Measurements from ENCODE around the gene MAGT1.
"Not testable (repeated sequence)": the region's sequence is repeated elsewhere in the genome, so short reads cannot be mapped to it uniquely, and the experiment has no call there.

The MAGT1 gene

DNA sequence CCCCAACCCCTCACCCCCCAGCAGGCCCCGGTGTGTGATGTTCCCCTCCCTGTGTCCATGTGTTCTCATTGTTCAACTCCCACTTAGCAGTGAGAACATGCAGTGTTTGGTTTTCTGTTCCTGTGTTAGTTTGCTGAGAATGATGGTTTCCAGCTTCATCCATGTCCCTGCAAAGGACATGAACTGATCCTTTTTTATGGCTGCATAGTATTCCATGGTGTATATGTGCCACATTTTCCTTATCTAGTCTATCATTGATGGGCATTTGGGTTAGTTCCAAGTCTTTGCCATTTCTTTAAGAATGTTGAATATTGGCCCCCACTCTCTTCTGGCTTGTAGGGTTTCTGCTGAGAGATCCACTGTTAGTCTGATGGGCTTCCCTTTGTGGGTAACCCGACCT lies 73.2 kb downstream of the MAGT1 start:
- not testable (repeated sequence) for DNase-seq

DNA sequence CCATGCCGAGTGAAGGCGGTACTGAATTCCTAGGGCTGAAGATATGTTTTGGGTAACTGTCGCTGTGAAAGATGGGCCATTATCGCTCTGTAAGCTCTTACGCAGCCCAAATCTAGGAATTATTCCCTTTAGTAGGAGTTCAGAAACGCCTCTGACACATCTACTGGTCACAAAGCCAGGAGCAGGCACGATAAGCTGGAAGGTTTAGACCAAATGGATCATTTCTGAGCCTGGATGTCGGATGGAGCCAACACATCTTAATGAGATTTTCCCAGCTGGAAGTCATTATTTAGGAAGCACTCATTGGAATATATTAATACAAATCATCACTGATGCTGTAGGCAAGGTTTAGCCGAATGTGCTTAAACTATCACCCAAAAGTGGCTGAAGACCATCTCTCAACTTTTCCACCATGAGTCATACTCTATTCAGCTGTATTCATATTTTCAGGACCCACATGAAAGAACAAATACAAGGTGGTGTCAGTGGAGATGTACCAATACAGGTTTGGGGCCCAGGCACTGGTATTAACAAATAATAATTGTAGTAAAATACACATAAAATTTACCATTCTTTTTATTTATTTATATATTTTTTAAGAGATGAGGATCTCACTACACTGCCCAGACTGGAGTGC lies 75.0 kb downstream of the MAGT1 start:
- no peak for DNase-seq

DNA sequence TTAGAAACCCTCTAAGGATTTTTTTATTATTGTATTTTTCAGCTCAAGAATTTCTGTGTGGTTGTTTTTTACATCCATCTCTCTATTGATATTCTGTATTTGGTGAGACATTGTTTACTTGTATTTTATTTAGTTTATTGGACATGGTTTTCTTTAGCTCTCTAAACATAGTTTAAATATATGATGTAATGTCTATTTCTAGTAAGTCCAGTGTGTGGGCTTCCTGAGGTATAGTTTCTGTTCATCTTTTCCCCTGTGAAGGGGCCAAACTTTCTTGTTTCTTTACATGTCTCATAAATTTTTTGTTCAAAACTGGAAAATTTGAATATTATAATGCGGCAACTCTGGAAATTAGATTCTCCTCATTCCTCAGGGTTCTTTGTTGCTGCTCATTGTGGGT lies 81.0 kb downstream of the MAGT1 start:
- DNase-seq: no peak

DNA sequence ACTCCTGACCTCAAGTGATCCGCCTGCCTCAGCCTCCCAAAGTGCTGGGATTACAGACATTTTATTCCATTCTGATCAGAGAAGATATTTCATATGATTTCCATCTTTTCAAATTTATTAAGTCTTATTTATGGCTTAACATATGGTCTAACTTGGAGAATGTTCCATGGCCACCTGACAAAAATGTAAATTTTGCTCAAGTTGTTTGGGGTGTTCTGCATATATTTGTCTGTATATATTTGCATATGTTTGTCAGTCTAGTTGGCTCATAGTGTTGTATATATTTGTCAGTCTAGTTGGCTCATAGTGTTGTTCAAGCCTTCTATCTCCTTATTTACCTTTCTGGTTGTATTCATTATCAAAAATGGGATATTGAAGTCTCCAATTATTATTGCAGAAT lies 93.0 kb downstream of the MAGT1 start:
- DNase-seq: no peak

DNA sequence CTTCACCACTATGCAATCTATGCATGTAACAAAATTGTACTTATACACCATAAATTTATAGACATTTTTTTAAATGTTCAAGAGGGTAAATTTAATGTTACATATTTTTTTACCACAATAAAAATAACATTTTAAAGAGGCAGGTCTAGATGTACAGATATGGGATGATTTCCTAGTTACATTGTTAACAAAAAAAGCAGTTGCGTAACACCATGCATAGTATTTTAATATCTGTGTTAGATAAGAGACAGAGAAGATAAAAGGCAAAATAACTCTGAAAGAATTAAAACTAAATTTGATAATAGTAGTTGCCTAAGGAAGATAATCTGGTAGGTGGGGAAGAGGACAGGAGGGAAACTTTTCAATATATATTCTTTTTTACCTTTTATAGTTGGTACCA lies 100.1 kb downstream of the MAGT1 start:
- no peak for DNase-seq

DNA sequence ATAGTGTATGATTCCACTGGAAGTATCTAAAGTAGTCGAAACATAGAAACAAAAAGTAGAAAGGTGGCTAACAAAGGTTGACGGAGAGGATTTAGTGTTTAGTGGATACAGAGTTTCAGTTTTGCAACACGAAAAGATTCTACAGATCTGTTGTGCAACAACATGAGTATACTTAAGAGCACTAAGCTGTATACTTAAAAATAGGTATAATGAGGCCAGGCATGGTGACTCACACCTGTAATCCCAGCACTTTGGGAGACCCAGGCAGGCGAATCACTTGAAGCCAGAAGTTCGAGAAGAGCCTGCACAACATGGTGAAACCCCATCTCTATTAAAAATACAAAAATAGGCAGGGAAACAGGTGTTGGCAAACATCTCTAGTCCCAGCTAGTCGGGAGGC lies 101.3 kb downstream of the MAGT1 start:
- no peak for DNase-seq

DNA sequence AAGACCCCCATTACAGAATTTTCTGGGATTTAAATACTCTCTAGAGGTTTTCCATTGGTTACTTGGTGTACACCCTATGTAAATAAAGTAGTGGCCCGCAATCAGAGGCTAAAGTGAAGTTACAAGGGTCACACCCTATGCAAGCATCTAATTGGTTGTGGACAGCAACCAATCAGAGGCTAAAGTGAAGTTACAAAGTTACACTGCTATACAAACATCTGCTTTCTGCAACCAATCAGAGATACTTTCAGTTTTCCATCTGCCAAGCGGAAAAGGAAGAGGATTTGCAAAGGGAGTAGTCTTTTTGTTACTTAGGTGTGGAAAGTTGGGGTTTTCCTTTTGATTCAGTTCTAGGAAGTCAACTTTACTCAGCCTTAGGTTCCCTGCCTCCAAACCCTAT lies 107.2 kb downstream of the MAGT1 start:
- no peak for DNase-seq

DNA sequence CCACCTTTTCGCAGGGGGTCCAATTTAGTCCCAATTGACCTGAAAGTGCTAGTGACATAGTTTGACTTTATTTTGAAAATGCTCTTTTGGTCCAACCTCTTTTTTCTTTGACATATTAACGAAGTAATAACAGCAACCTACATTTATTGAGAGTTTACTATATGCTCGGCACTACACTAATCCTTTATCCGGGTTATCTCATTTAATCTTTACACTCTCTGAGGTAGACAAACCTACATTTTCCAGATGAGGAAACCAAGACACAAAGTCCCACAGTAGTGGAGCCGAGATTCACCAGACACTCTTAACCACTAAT lies 108.9 kb downstream of the MAGT1 start:
- DNase-seq: no peak

DNA sequence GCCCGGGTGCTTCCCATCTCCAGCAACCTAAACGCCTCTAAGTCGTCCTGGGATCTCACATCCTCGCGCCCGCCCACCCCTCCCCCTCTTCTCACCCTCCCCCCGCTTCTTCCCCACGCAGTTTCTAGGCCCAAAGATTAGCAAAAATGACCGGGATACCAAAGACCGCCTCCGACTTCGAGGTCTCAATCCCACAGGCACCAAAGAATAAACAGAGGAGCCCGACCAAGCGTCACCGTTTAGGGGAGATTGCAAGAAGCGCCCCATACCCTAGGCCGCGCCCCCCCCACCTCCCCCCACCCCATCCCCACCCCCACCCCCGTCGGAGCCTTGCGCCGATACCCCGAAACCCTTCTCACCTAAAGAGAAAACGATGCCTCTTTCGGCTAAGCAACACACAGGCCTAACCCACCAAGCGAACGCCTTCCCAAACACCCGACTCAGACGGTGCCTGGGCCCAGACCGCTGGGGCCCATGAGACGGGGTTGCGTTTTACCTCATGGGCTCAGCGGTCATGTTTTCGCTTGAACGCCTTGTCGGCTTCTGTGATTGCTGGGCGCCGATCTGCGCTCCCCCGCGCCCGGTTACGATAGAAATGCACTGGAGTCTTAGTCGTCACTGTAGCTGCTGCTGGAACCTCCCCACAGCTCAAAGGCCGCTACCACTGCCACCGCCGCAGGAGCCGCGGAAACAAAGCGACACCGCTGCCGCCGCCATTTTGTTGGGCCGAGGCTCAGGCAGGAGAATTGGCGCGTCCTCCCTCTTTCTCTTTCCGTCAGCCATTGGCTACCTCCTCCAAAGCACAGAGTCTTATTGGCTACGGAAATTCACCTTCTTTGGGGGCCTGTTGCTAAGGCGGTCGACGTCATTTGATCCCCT lies 109.5 kb downstream of the MAGT1 start, which contains the start of gene ATRX:
Gene ATRX, minus strand, starts transcription at position 731 of the 879 bp plus-strand sequence. Its CDS starts 215 bp downstream, at position 516.
- DNase-seq: peak; percentile 63 to 74

DNA sequence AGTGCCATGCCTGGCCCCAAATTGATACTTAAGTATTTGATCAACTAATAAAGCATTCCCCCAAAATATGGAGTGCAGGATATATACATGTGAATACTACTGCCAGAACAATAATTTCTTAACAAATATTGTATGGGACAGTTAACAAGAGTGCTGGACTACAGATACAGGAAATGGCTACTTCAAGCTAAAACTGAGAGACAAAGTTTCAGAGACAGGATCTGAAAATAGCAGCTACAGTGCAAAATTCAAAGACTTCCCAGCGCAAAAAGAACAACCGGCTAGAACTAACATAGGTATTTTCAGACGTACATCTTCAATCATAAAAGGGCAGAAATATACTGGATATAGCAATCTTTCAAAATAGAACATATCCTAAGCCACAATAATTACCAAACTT lies 115.5 kb downstream of the MAGT1 start:
- no peak for DNase-seq

DNA sequence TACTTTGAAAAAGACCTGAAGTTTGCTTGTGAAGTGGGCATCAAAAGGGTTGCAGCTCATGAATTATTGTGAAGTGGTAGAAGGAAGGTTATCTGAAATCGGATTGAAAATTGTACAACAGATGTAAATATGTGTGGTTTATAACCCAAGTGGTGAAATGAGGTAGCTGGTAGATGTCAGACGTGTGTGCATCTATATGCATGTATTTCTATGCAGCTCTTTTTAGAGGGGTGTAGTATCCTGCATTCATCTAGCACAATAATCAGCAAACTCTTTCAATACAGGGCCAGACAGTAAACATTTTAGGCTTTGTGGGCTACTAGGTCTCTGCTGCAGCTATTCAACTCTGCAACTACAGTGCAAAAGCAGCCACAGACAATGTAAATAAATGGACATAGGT lies 118.6 kb downstream of the MAGT1 start:
- DNase-seq: no peak

Measured in activated CD4-positive, alpha-beta T cell treated with anti-CD3 and anti-CD28 coated beads, Interleukin-2, amount 50 U/mL, for 48 hours (primary cell).